H9 (cell line): ENCODE results near the gene AHSG. TPM values are rescaled to one million over a fixed set of nuclear protein-coding genes. Genes with fewer than 3 reads are reported as not detected.

Source experiments
- DNase-seq: peaks from one replicate; pipeline ENCODE4 v3.0.0-alpha.2; 2017
- H2AFZ ChIP-seq: one replicate; pipeline ENCODE4 v1.6.1; 2013; ENCODE audit warnings: mild to moderate bottlenecking, low read length, control low read depth, moderate library complexity
- H2AK5ac ChIP-seq: 2 replicates; pipeline ENCODE4 v1.6.1; 2013; ENCODE audit warnings: low read length, control low read depth, mixed read lengths; ENCODE audit not compliant: insufficient read length
- H2BK120ac ChIP-seq: one replicate; pipeline ENCODE4 v1.6.1; 2013; ENCODE audit warnings: low read depth, mild to moderate bottlenecking, low read length, control low read depth, inconsistent platforms; ENCODE audit not compliant: poor library complexity, severe bottlenecking
- H2BK12ac ChIP-seq: 2 replicates; pipeline ENCODE4 v1.6.1; 2013; ENCODE audit warnings: low read length, control low read depth, mixed read lengths, low read depth; ENCODE audit not compliant: insufficient read length
- H2BK15ac ChIP-seq: 2 replicates; pipeline ENCODE4 v1.6.1; 2013; ENCODE audit warnings: low read depth, low read length, control low read depth
- H2BK20ac ChIP-seq: one replicate; pipeline ENCODE4 v1.6.1; 2013; ENCODE audit warnings: low read depth, mild to moderate bottlenecking, low read length, control low read depth, inconsistent platforms; ENCODE audit not compliant: poor library complexity, severe bottlenecking
- H2BK5ac ChIP-seq: 2 replicates; pipeline ENCODE4 v1.6.1; 2013; ENCODE audit warnings: low read length, control low read depth, mixed read lengths; ENCODE audit not compliant: insufficient read length
- H3K14ac ChIP-seq: 2 replicates; pipeline ENCODE4 v1.6.1; 2013; ENCODE audit warnings: low read length, control low read depth; ENCODE audit not compliant: insufficient read depth
- H3K18ac ChIP-seq: 2 replicates; pipeline ENCODE4 v1.6.1; 2013; ENCODE audit warnings: low read depth, mild to moderate bottlenecking, mixed read lengths, low read length, control low read depth; ENCODE audit not compliant: insufficient read length
- H3K23ac ChIP-seq: 2 replicates; pipeline ENCODE4 v1.6.1; 2013; ENCODE audit warnings: low read length, control low read depth, mixed read lengths, low read depth; ENCODE audit not compliant: insufficient read length
- H3K23me2 ChIP-seq: 2 replicates; pipeline ENCODE4 v1.6.1; 2013; ENCODE audit warnings: low read depth, mild to moderate bottlenecking, mixed read lengths, low read length, control low read depth; ENCODE audit not compliant: insufficient read length, poor library complexity, severe bottlenecking
- H3K27ac ChIP-seq: 2 replicates; pipeline ENCODE4 v1.5.1; 2013; ENCODE audit warnings: low read length, control low read depth, mixed read lengths, low read depth; ENCODE audit not compliant: insufficient read length
- H3K27me3 ChIP-seq: 2 replicates; pipeline ENCODE4 v1.6.1; 2013; ENCODE audit warnings: low read length, control low read depth, inconsistent platforms; ENCODE audit not compliant: insufficient read depth
- H3K4ac ChIP-seq: 2 replicates; pipeline ENCODE4 v1.6.1; 2013; ENCODE audit warnings: low read depth, mild to moderate bottlenecking, control low read depth, inconsistent platforms, low read length, moderate library complexity
- H3K4me1 ChIP-seq: 2 replicates; pipeline ENCODE4 v1.6.1; 2013; ENCODE audit warnings: low read length, control low read depth, inconsistent platforms; ENCODE audit not compliant: insufficient read depth
- H3K4me2 ChIP-seq: 2 replicates; pipeline ENCODE4 v1.6.1; 2013; ENCODE audit warnings: low read length, control low read depth, mixed read lengths; ENCODE audit not compliant: insufficient read length, insufficient read depth
- H3K56ac ChIP-seq: 2 replicates; pipeline ENCODE4 v1.6.1; 2013; ENCODE audit warnings: low read depth, mild to moderate bottlenecking, mixed read lengths, low read length, control low read depth; ENCODE audit not compliant: insufficient read length
- H3K79me1 ChIP-seq: 2 replicates; pipeline ENCODE4 v1.6.1; 2013; ENCODE audit warnings: low read depth, mild to moderate bottlenecking, moderate library complexity, low read length, control low read depth, inconsistent platforms; ENCODE audit not compliant: insufficient read depth, poor library complexity, severe bottlenecking
- H3K79me2 ChIP-seq: 2 replicates; pipeline ENCODE4 v1.6.1; 2013; ENCODE audit warnings: low read length, control low read depth, inconsistent platforms; ENCODE audit not compliant: insufficient read depth
- H3K9ac ChIP-seq: 2 replicates; pipeline ENCODE4 v1.6.1; 2013; ENCODE audit warnings: low read length, control low read depth, mixed read lengths; ENCODE audit not compliant: insufficient read length; ENCODE audit errors: extremely low read depth
- H3K9me3 ChIP-seq: one replicate; pipeline ENCODE4 v1.6.1; 2013; ENCODE audit warnings: low read depth, low read length, inconsistent platforms; ENCODE audit not compliant: control insufficient read depth
- H3T11ph ChIP-seq: one replicate; pipeline ENCODE4 v1.6.1; 2013; ENCODE audit warnings: mild to moderate bottlenecking, low read length, control low read depth, inconsistent platforms
- H4K20me1 ChIP-seq: one replicate; pipeline ENCODE4 v1.6.1; 2013; ENCODE audit not compliant: control insufficient read depth, insufficient read length, insufficient read depth
- H4K5ac ChIP-seq: 2 replicates; pipeline ENCODE4 v1.6.1; 2013; ENCODE audit warnings: low read depth, mild to moderate bottlenecking, mixed read lengths, low read length, control low read depth; ENCODE audit not compliant: insufficient read length
- H4K8ac ChIP-seq: replicated peaks from 2 replicates; pipeline ENCODE4 v1.6.1; 2013; ENCODE audit warnings: low read length, control low read depth, mixed read lengths, low read depth; ENCODE audit not compliant: insufficient read length
- H4K91ac ChIP-seq: 2 replicates; pipeline ENCODE4 v1.6.1; 2013; ENCODE audit warnings: low read depth, mild to moderate bottlenecking, moderate library complexity, mixed read lengths, low read length, control low read depth; ENCODE audit not compliant: insufficient read length
- H3K27ac Mint-ChIP-seq, 3 experiments: 2 replicates in 2 of 3; 3 replicates in 1 of 3; pipeline ENCODE4 v1.8.0; 2020 to 2021; ENCODE audit warnings: mixed read lengths in 3 of 3, mild to moderate bottlenecking in 1 of 3, moderate library complexity in 1 of 3
- H3K27me3 Mint-ChIP-seq: 2 replicates; pipeline ENCODE4 v1.8.0; 2021; ENCODE audit warnings: low read depth, mild to moderate bottlenecking, moderate library complexity, mixed read lengths
- H3K36me3 Mint-ChIP-seq, 3 experiments: 2 replicates in 2 of 3; 3 replicates in 1 of 3; pipeline ENCODE4 v1.8.0; 2020 to 2021; ENCODE audit warnings: low read depth in 3 of 3, mixed read lengths in 3 of 3; ENCODE audit not compliant: insufficient read depth in 1 of 3
- H3K4me1 Mint-ChIP-seq, 2 experiments: 2 replicates each; pipeline ENCODE4 v1.8.0; 2020; ENCODE audit warnings: mixed read lengths in 2 of 2
- H3K4me3 Mint-ChIP-seq, 2 experiments: 2 replicates in 1 of 2; 3 replicates in 1 of 2; pipeline ENCODE4 v1.8.0; 2020 to 2021; ENCODE audit warnings: mild to moderate bottlenecking in 2 of 2, mixed read lengths in 2 of 2, moderate library complexity in 1 of 2
- H3K9me3 Mint-ChIP-seq, 2 experiments: 2 replicates in 1 of 2; 3 replicates in 1 of 2; pipeline ENCODE4 v1.8.0; 2020; ENCODE audit warnings: mild to moderate bottlenecking in 2 of 2, mixed read lengths in 2 of 2, moderate library complexity in 1 of 2
- CTCF ChIP-seq: fragments of 200-600 bp; sonication (generic); conservative IDR thresholded peaks from 3 replicates; pipeline ENCODE4 v1.8.0; 2021; ENCODE audit warnings: antibody characterized with exemption, mild to moderate bottlenecking
- total RNA-seq: library from RNA; stranded (reverse); gene quantifications from 2 replicates; pipeline ENCODE4 v1.2.1, GENCODE V29; 2021

AHSG gene
- total RNA-seq, 1 experiment from 2014 or later, result not detected

GRCh38 chr3:186587183-186587582 is 25.7 kb upstream of the AHSG start:
- Histone ChIP-seq H3K79me2 (no peaks in the 10 kb centered on the region), H2BK12ac (no peak overlapping the region), H3K9ac (no peak overlapping the region), H2BK15ac (no peak overlapping the region), H3T11ph (no peak overlapping the region), H4K5ac (no peak overlapping the region), H3K4me2 (no peak overlapping the region), H2BK5ac (no peak overlapping the region), H3K14ac (no peak overlapping the region), H4K8ac (no peak overlapping the region), H3K4ac (no peak overlapping the region), H4K91ac (no peak overlapping the region), H3K27me3 (no peaks in the 10 kb centered on the region), H2AK5ac (no peak overlapping the region), H3K79me1 (no peaks in the 10 kb centered on the region), H3K56ac (no peak overlapping the region), H3K23ac (no peak overlapping the region), H2BK120ac (no peak overlapping the region), H3K4me1 (no peaks in the 10 kb centered on the region), H2BK20ac (no peak overlapping the region), H4K20me1 (no peaks in the 10 kb centered on the region), H2AFZ (no peak overlapping the region), H3K27ac (no peak overlapping the region), H3K23me2 (no peaks in the 10 kb centered on the region), H3K9me3 (no peaks in the 10 kb centered on the region), H3K18ac (no peak overlapping the region)
- H3K9me3 Mint-ChIP-seq, result no peaks in the 10 kb centered on the region
- no peaks in the 10 kb centered on the region for H3K4me1 Mint-ChIP-seq
- H3K4me3 Mint-ChIP-seq, result no peak overlapping the region
- peaks cover 23 to 40% (median 37%) of the 10 kb centered on the region in 3 experiments; a peak in 6 of 7 replicates for H3K36me3 Mint-ChIP-seq
- no peak for DNase-seq
- TF ChIP-seq CTCF, result no peak
- H3K27me3 Mint-ChIP-seq, result no peaks in the 10 kb centered on the region
- H3K27ac Mint-ChIP-seq, result no peak overlapping the region
